Cardiac fibroblast (primary cell): Measurements from ENCODE around the gene KRT8.
"Not testable (repeated sequence)": the region's sequence is repeated elsewhere in the genome, so short reads cannot be mapped to it uniquely, and the experiment has no call there.

Experiments
- DNase-seq, 2 donors: peaks; one replicate each; pipeline versions ENCODE4 v3.0.0 to v3.0.0-alpha.2; 2010; ENCODE audit warnings: low read depth in 2 of 2
- H3K4me3 ChIP-seq, 2 donors: replicated peaks in 1 of 2; 1 replicate in 1 of 2; 2 replicates in 1 of 2; pipeline ENCODE4 v1.5.1; 2011; ENCODE audit warnings: low read depth in 2 of 2, low read length in 2 of 2, mild to moderate bottlenecking in 2 of 2, moderate library complexity in 1 of 2
- TF ChIP-seq, protein P1 (sequence below): IDR thresholded peaks from one replicate; pipeline ENCODE4 v1.5.1; 2011; ENCODE audit warnings: low read depth, mild to moderate bottlenecking, low read length, inconsistent platforms

KRT8 gene

DNA sequence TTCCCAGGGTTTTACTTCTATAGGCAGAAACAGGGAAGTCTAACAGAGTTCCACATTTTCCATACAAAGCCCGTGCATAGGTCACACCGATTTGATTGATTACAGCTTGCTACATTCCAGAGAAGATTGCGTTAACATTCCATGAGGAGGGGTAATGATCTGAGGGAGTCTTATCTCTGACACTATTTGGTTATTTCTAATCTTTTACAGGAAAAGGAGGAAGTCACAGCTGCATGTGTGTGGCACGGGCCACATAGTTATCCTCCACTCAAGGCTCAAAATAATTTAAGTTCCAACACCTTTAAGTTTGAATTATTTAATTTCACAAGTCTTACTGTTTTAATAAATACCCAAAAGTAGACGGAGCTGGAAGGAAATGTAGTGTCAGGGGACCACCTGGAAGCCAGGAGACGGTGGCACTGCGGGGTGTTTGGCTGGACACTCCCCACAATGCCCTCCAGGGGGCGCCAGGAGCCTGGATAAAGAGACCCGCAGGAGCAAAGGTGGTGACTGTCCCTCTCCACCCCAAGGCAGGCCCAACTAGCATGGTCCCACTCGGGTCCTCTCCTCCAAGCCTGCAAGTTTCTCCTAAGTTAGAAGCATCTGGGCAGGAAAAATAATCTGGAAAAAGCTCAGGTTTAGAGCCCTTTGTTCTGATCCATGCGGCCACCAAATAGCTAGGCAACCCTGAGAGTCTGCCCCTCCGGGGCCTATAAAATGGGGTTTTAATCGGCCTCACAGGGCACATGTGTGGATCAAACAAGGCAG, 20.2 kb downstream of the KRT8 start:
- peak; percentile 64 to 66 for DNase-seq
- H3K4me3 ChIP-seq: no peak overlapping the region
- TF ChIP-seq, protein P1, sequence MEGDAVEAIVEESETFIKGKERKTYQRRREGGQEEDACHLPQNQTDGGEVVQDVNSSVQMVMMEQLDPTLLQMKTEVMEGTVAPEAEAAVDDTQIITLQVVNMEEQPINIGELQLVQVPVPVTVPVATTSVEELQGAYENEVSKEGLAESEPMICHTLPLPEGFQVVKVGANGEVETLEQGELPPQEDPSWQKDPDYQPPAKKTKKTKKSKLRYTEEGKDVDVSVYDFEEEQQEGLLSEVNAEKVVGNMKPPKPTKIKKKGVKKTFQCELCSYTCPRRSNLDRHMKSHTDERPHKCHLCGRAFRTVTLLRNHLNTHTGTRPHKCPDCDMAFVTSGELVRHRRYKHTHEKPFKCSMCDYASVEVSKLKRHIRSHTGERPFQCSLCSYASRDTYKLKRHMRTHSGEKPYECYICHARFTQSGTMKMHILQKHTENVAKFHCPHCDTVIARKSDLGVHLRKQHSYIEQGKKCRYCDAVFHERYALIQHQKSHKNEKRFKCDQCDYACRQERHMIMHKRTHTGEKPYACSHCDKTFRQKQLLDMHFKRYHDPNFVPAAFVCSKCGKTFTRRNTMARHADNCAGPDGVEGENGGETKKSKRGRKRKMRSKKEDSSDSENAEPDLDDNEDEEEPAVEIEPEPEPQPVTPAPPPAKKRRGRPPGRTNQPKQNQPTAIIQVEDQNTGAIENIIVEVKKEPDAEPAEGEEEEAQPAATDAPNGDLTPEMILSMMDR: peak; percentile 86

DNA sequence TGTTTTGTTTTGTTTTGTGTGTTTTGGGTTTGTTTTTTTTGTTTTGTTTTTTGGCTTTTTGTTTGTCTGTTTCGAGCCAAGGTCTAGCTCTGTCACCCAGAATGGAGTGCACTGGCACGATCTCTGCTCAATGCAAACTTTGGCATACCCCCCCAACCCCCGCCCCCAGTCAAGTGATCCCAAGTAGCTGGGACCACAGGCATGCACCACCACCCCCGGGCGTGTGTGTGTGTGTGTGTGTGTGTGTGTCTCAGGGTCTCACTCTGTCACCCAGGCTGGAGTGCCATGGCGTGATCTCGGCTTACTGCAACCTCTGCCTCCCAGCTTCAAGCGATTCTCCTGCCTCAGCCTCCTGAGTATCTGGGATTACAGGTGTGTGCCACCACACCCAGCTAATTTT, 24.4 kb downstream of the KRT8 start:
- not testable (repeated sequence) for DNase-seq, H3K4me3 ChIP-seq

DNA sequence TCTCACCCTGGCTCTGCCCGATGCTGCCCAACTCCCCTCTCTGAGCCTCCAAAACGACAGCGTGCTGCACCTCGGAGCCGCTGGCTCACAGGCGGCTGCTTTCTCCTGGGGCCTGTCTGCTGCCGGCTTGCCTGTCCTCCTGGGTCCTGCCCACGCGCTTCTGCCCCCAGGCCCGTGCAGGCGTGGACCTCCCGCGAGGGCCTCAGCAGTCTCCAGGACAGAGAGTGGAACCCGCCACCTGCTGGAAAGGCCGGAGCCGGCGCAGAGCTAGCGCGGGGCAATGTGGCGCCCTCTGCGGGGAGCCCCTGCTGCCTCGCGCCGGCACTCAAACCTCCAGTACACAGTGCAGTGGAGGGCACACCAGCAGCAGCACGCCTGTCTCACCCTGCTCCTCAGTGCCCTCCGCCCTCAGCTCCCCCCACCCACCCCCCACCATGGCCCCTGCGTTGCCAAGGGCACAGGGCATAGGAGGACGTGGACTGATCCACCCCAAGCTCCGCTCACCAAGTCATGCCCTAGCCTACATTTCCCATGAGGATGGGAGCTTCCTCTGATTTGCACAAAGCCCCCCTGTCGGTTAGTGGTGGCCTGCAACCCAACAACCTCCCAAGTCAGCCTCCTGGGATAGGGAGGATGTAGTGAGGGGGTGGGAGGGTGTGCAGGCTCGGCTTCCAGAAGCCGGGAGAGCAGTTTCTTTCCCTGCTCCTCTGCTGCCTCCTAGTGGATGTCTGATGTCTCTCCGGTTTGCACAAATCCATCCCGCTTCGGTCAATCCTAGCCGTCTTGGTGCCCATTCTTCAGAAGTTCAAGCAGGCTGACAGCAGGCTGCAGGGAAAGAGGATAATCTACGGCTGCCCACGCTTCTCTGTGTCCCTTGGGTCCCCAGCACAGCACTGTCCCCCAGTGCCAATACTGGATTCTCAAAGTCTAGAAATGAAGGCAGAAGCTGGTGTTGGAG, 25.2 kb downstream of the KRT8 start:
- TF ChIP-seq, protein P1: peak; percentile 97
- peak overlapping the region in 1 of 2 donors; percentile 16 for H3K4me3 ChIP-seq
- peak; percentile 90 to 92 for DNase-seq

DNA sequence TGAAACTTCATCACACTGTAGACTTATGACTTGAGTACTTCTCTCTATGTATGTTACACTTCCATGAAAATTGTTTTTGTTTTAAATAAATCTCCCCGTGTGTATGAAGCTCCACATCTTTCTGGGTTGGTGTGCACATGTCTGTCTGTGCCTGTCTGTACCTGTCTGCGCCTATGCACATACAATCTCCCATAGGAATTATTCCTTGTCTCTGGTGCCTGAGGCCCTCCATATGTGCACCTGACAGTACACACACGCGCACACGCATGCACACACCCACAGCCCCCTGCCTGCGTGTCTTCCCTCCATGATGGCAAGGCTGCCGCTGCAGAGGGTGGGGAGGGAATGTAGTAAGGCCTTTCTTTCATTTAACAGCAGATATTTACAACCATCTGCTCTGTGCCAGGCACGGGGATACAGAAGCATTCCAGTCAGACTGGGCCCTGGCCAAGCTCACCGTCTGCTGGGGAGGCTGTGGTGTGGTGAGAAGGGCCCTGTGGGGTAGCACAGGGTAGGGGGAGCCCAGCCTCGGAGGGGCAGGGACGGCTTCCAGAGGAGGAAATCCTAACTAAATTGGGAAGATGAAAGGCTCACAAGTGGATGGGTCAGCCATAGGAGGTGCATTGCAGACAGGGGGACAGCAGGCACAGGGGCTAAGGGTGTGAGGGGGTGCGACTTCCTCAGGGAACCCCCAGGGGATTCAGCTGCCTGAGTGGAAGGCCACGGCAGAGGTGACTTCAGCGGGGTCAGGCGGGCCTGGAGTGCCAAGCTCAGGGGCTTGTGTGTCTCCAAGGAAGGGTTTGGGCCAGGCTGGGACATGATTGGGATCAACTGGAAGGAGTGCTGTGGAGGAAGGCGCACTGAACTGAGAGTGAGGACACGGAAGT, 26.1 kb downstream of the KRT8 start:
- TF ChIP-seq, protein P1: no peak
- no peak overlapping the region for H3K4me3 ChIP-seq
- no peak for DNase-seq

DNA sequence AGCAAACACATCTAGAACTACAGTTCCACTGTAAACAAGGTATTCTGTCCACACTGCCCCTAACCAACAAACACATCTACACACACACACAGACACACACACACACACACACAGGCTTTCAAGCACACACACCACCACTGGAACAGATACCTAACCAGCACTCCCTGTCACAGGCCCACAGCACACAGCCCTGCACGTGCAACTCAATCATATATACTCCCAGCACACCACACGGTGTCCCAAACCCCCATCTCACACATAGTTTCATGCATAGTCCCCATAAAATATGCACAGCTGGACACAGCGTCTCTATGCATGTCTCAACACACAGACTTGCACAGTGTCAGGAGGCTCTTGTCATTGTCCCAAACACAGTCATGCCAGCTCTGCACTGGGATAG, 27.6 kb downstream of the KRT8 start:
- DNase-seq: no peak
- TF ChIP-seq, protein P1: no peak

DNA sequence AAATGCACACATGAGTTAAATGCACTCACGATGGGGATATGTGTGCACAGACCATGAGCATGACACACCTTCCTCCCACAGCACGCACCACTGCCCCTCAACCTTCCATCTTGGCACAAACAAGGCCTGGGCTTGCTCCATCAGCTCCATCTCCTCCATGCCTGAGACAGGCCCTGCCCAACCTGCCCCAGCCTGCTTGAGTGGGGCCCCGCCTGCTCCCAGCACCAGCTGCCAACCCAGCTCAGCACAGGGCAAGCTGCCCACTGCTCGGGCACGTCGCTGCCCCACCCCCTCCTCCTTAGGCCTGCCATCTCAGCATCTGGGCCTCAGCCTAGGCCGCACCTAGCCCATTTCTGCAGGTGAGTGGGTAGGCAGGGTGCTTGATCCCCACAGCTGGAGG, 28.5 kb downstream of the KRT8 start:
- TF ChIP-seq, protein P1: no peak
- H3K4me3 ChIP-seq: no peak overlapping the region
- no peak for DNase-seq

More for the DNA sequence above, 27.6 kb downstream of the KRT8 start:
- H3K4me3 ChIP-seq: no peak overlapping the region
